Stimulated activated CD8-positive, alpha-beta memory T cell treated with anti-CD3 and anti-CD28 coated beads, Interleukin-15, amount 100 ng/mL, for 48 hours (primary cell): ENCODE data around the gene ZNF552.
A peak's percentile ranks its signal among the peaks of the same experiment; 100 is the strongest.
"Not testable (repeated sequence)": the region's sequence is repeated elsewhere in the genome, so short reads cannot be mapped to it uniquely, and the experiment has no call there.

ENCODE experiments used
- DNase-seq, 2 donors: peaks; one replicate each; pipeline ENCODE4 v3.0.0-alpha.2; 2020; ENCODE audit warnings: low read depth in 2 of 2

ZNF552 gene

DNA sequence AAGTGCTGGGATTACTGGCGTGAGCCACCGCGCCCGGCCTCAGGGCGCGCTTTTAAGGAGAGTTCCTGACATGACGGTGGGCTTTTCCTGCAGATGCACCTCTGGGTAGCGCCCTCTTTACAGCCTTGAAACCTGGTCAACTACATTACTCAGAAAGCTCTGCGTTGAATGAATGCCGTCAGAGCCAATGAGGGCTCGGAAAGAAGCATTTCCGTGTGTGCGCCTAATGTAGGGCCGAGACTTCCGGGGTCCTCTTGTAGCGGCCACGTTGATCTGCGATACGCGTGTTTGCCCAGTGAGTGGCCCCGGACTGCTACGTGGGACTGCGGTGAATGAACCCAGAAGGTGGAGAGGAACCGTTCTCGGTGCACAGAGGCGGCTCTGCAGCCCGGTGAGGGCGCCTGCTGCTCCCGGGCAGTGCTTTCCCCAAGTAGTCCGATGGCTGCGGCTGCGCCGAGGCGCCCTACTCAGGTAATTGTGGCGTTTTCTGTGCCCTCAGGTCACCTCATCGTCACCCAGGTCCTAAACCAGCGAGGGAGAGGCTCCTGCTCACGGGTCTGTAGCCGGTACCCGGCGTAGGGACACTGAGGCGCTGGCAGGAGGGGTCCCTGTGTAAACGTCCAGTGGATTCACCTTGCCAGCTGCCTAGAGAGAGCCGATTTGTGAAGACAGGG, 4.9 kb upstream of the ZNF552 start:
- peak; percentile 69 for DNase-seq

DNA sequence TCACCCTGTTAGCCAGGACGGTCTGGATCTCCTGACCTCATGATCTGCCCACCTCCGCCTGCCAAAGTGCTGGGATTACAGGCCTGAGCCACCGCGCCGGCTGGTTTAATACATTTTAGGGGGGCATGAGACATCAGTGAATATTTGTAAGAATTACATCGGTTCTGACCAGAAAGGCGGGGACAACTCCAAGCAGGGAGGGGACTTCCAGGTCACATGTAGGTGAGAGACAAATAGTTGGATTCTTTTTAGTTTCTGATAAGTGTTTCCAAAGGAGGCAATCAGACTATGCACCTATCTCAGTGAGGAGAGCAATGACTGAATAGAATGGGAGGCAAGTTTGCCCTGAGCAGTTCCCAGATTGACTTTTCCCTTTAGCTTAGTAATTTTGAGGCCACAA, 3.7 kb upstream of the ZNF552 start:
- DNase-seq = no peak

DNA sequence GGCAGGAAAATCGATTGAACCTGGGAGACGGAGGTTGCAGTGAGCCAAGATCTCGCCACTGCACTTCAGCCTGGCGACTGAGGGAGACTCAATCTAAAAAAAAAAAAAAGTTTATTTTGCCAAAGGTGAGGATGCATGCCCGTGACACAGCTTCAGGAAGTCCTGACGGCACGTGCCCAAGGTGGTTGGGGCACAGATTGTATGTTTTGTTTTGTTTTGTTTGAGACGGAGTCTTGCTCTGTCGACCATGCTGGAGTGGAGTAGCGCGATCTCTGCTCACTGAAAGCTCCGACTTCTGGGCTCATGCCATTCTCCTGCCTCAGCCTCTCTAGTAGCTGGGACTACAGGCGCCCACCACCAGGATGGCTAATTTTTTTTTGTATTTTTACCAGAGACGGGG, 3.3 kb upstream of the ZNF552 start:
- DNase-seq = no peak

DNA sequence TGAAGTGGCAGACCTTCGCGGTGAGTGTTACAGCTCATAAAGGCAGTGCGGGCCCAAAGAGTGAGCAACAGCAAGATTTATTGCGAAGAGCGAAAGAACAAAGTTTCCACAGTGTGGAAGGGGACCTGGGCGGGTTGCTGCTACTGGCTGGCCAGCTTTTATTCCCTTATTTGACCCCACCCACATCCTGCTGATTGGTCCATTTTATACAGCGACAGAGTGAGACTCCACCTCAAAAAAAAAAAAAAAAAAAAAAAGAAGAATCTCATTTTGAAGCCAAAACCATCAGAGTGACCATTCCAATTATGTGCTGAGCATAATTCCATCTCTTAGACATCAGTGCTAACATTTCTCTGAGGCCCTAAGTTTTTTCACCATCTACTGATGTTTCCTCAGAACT, 1.9 kb upstream of the ZNF552 start:
- no peak for DNase-seq

DNA sequence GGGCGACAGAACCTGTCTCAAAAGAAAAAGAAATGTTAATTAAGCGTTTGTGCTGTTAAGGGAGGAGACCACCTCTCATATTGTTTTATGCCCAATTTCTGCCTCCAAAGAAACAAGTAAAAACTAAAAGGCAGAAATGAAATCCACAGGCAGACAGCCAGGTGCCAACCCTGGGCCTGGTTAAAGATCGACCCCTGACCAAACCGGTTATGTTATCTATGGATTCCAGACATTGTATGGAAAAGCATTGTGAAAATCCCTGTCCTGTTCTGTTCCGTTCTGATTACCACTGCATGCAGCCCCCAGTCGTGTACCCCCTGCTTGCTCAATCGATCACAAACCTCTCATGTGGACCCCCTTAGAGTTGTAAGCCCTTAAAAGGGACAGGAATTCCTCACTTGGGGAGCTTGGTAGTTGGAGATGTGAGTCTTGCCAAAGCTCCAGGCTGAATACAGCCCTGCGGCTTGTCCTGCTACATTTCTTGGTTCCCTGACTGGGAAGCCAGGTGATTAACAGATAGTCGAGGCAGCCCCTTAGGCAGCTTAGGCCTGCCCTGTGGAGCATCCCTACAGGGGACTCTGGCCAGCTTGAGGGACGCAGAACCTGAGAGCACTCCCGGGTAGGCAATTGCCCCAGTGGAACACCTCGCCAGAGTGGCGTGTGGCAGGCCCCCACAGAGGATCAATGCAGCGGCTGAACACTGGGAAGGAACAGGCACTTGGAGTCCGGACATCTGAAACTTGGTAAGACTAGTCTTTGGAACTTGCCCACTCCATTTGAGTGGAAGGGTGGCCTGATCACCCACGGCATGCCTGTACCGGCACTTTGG, 748 bp upstream of the ZNF552 start:
- no peak for DNase-seq

DNA sequence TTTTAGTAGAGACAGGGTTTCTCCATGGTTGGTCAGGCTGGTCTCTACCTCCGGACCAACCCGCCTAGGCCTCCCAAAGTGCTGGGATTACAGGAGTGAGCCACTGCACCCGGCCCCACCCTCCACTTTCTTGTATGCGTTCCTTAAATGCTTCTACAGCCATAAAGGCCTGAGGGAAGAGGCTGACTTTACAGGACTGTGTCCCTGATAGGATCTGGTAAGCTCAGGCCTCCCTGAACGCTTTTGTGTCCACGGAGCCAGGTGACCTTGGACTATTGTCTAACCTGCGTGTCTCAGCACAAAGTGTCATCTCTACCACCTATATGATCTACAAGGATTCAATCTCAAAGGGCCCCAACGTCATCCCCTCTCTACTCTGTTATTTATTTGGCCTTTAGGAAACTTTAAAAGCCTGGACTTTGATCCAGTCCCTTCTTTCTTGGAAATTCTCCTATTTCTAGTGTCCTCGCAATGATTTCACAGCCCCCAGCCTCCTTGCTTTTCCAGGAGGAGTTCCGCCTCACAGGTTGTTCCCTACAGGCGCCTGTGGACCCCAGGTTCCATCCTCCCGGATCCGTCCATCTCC, 701 bp downstream of the ZNF552 start:
- DNase-seq = no peak

DNA sequence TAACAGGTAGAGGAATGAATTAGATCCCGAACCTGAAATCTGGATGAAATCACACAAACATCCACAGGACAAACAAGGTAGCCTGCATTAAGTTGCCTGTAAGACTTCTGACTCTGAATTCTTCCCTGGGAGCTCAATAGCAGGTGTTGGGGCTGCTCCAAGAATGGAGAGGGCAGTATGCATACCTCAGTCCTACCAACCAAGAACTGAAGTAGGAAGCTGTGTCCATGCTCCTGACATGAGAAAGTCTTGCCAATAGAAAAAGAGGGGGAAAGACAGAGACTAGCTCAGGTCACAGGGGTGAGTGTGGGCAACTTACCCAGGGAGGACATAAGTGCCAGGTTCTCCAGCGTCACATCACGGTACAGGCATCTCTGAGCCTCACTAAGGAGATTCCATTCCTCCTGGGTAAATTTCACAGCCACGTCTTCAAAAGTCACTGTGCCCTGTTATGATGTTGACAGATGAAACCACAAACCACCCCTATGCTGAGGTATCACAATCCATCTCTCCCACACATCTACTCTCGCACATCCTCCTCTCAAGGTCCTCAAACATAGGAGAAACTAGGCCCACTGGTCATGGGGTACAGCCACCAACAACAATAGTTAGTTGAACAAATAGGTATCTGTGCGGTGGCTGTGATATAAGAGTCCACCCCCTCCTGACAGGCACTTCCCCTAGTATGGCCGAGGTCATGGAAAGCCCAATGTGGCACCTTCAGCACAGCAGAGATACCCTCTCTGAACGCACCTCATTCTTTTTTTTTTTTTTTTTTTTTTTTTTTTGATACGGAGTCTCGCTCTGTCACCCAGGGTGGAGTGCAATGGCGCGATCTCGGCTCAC, 1.5 kb downstream of the ZNF552 start:
- DNase-seq = not testable (repeated sequence)

DNA sequence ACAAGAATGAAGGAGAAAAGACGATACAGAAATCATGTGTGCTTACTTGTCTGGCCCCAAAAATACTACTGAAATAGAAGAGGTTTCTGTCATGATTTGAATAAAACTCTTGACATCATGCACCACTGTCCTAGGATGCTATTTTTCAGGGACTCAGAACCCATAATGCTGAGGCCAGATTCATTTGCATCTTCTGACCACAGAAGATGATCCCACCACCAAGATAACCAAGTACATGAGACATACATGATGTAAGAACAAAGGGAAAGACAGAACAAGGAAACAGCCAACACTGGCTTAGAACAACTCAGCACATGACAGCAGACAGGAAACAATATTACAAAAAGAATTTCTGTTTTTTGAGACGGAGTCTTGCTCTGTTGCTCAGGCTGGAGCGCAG, 2.5 kb downstream of the ZNF552 start:
- DNase-seq = no peak

DNA sequence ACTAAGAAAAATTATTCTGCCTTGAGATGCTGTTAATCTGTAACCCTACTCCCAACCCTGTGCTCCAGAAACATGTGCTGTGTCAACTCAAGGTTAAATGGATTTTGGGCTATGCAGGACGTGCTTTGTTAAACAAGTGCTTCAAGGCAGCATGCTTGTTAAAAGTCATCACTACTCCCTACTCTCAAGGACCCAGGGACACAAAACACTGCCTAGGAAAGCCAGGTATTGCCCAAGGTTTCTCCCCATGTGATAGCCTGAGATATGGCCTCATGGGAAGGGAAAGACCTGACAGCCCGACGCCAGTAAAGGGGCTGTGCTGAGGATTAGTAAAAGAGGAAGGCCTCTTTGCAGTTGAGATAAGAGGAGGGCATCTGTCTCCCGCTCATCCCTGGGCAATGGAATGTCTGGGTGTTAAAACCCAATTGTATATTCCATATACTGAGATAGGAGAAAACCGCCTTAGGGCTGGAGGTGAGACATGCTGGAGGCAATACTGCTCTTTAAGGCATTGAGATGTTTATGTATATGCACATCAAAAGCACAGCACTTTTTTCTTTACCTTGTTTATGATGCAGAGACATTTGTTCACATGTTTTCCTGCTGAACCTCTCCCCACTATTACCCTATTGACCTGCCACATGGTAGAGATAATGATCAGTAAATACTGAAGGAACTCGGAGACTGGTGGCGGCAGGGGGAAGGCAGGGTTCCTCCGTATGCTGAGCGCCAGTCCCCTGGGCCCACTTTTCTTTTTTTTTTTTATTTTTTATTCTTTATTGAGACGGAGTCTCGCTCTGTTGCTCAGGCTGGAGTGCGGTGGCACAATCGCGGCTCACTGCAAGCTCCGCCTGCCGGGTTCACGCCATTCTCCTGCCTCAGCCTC, 4.1 kb downstream of the ZNF552 start:
- not testable (repeated sequence) for DNase-seq

DNA sequence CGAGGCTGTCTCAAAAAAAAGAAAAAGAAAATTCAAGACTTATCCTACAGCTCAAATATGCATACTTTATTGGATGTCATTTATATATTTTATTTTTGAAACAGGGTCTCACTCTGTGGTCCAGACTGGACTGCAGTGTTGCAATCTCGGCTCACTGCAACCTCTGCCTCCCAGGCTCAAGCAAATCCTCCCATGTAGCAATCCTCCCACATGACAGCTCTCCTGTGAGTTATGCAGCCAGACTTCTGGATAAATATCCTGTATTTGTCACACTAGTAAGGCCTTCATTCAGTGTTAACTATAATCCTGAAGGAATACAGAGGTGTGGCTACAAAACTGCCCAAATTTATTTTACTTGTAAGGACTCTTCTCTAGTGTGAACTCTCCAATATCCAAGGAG, 7.2 kb downstream of the ZNF552 start:
- DNase-seq = no peak

DNA sequence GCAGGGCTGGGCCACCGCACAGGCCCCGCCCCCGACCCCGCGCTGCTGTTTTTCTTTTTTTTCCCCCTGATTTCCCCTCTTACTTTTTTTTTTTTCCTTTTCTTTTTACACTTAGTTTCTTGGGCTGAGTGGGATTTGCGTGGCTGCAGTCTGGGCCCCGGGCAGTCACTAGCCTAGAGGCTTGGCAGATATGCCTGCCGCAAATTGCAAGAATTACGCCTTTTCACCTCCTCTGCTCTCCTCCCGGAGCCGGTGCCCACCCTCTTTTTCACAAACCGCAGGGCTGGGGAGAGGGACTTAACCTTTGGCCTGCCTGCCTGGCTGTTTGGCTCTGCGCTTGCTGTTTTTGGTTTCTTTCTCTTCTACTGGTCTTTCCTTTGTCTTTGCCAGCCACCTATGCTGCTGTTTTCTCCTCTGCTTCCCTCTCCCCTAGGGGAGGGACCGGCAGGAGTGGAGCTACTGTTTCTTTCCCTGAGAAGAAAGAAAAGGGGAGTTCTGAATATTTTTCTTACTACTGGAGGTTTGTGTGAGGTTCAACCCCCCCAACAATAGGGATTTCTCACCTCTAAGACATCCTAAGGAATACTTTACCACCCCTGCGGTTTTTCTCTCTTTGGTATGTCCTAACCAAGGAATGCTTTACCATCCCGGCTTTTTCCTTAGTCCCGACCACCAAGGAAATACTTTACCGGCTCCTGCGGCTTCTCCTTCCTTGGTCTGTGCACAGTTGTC, 11.0 kb downstream of the ZNF552 start:
- DNase-seq = no peak

DNA sequence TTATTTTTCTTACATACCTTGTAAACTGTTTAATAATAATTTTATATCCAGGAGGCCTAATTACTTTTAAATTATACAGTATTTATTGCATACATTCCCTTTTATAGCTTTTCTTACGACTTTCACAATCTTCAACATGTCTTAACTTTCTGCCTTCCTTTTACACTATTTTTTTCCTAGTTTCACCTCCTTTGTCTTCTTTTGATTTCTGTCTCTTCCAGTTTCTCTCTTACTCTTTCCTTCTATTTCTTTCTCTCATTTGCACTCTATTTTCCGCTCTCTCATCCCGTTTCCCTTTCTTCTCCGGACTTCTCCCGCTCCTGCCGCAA, 11.5 kb downstream of the ZNF552 start:
- DNase-seq = no peak

DNA sequence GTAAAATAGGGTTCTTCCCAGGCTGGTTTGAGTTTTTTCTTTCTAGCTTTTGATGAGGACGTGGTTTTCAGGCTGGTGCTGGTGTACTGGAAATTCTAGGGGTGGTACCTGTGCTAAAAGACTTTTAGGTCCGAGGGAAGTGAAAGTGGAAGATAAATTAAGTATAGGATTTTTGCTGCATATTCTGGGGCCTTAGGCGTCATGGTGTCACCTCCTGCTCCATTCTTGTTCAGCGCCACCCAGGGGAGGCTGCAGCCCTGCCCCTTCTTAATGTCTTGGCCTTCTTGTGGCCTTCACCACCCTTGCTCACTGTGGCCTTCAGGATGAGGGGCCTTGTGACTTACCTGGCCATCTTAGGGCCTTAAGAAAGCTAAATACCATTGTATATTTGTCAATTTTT, 12.4 kb downstream of the ZNF552 start:
- DNase-seq = no peak

DNA sequence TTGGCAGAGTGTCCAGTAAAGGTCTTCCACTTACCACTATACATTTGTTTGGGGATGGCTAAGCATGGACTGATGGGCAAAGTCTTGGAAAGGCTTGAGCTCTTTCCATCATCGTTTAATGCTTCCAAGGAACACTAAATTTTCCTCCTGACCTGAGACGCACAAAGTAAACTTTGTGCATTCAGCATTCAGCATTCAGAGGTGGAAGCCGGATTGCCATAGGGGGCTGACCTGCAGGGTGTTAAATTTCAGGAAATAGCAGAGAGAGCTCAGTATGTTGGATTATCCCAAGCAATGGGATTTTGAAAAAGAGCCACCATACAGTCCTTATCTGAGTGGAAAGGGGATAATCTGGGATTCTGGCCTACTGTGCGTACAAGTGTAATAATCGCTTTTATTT, 14.0 kb downstream of the ZNF552 start:
- DNase-seq = no peak

DNA sequence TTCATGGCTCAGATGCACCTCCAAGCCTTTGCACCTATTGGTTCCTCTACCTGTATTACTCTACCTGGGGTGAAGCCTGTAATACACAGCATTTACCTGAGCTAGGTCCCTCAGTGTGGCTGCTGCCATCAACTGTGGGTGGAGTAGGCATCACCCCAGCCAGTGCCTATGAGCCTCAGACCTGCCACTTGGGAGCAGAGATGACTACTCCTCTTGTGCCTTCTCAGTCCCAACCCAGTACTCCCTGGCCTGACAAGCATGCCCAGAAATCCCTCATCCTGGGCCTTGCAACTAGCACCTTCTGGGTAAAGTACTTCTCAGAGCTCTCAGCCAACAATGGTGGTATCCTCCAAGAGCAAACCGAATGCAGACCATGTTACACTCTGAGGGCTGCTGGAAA, 18.1 kb downstream of the ZNF552 start:
- not testable (repeated sequence) for DNase-seq

DNA sequence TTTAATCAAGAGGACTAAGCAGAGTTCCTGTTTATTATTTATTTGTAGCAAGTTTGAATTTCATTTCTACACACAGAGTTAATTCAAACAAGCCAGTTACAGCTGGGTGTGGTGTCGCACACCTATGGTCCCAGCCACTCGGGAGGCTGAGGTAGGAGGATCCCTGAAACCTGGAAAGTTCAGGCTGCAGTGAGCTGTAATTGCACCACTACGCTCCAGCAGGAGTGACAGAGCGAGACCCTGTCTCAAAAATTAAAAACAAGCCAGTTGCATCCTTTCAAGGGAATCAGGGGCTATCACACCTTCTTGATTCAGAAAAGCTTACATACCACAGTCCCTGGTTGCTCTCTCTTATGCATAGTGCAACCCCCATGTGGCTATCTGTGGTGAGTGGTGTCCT, 25.4 kb downstream of the ZNF552 start:
- DNase-seq = no peak

DNA sequence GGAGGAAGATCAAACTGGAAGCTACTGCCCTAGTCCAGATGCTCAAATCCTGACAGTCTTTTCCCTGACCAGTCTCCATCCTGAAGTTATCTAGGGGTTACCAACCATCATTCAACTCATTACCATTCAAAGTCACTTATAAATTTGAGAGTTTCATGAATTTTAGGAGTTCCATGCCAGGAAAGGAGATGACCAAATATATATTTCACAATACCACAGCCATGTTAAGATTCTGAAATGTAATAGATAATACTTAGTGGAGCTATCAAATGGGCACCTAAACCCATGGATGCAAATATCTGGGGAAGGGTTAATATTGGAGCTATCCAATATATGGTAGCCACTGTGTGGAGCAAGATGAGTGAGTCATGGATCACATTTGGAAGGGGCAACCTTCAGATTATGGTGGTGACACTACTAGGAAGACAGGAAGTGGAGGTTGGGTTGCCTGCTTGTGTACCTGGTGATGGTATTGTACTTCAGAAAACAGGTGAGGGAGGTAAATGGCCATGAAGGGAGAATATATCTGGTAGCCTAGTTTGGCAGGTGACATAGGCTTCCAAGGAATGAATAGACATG, 26.5 kb downstream of the ZNF552 start:
- no peak for DNase-seq

DNA sequence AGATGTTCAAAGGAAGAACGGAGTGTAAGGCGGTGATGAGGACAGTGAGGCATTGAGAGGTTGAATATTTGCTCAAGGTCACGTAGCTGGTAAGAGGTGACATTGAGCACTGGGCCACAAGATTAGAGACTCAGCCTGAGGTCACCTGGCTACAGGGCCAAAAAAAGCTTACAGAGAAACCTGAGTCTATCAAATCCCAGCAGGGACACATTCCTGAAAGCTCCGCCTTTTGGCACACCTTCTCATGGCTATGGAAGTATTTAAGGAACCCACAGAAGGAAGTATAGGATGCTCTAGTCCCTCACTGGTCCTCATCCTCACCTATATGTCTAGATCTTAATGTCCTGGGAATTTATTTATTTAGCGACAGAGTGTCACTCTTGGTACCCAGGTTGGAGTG, 27.8 kb downstream of the ZNF552 start:
- DNase-seq = no peak

DNA sequence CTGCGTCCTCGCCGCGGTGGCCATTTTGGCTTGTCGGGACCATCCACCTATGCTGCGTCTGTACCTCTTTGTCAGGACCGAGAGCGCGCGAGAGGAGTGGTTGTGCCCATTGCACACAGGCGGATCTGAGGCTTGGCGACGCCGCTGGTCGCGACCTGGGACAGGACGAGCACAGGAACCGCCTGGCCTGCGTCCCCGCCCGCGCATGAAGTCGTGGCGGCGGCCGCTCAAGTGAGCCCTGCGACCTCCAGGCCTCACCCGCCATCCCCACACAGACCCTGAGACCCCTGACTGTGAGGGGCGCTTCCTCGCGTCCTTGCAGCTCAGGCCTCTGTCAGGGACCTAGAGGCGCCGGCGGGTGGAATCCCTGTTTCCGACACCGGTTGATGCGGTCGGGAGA, 28.4 kb downstream of the ZNF552 start:
- DNase-seq = no peak

DNA sequence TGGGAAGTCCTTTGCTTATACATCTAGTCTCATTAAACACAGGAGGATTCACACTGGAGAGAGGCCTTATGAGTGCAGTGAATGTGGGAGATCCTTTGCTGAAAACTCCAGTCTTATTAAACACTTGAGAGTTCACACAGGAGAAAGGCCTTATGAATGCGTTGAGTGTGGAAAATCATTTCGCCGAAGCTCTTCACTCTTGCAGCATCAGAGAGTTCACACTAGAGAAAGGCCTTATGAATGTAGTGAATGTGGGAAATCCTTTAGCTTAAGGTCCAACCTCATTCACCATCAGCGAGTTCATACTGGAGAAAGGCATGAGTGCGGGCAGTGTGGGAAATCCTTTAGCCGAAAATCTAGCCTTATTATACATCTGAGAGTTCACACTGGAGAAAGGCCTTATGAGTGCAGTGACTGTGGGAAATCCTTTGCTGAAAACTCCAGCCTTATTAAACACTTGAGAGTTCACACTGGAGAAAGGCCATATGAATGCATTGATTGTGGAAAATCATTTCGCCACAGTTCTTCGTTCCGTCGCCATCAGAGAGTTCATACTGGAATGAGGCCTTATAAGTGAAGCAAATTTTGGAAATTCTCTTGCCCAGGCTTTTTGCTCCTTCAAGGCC, 35.4 kb downstream of the ZNF552 start:
- DNase-seq = no peak
